Gastroesophageal sphincter (tissue), 4 donors: ENCODE measurements around the gene PAK2. TPM values are rescaled to one million over a fixed set of nuclear protein-coding genes. Genes with fewer than 3 reads are reported as not detected.
A peak's percentile ranks its signal among the peaks of the same experiment; 100 is the strongest.

Experiments used
- ATAC-seq: fragments of 150-250 bp; one replicate; pipeline ENCODE4 v1.9.1; 2016; ENCODE audit warnings: mild to moderate bottlenecking, moderate library complexity
- H3K27ac ChIP-seq, 4 donors: fragments of 200-600 bp; sonication (generic) in 3 of 4; 1 replicate in 3 of 4; 2 replicates in 1 of 4; pipeline ENCODE4 v1.5.1; 2016 to 2019
- H3K27me3 ChIP-seq: fragments of 200-600 bp; sonication (generic); one replicate; pipeline ENCODE4 v1.5.1; 2019
- H3K36me3 ChIP-seq, 2 donors: fragments of 200-600 bp; sonication (generic); one replicate each; pipeline ENCODE4 v1.5.1; 2019; ENCODE audit warnings: control low read depth in 1 of 2
- H3K4me1 ChIP-seq, 3 donors: fragments of 200-600 bp; sonication (generic); 1 replicate in 2 of 3; 2 replicates in 1 of 3; pipeline ENCODE4 v1.5.1; 2016 to 2019; ENCODE audit warnings: control low read depth in 2 of 3
- H3K4me3 ChIP-seq, 2 donors: fragments of 200-600 bp; sonication (generic); one replicate each; pipeline ENCODE4 v1.5.1; 2019; ENCODE audit warnings: mild to moderate bottlenecking in 1 of 2, moderate library complexity in 1 of 2
- H3K9me3 ChIP-seq, 3 donors: fragments of 200-600 bp; sonication (generic); one replicate each; pipeline ENCODE4 v1.5.1; 2017 to 2019; ENCODE audit warnings: control low read depth in 2 of 3
- CTCF ChIP-seq, 4 experiments: fragments of 200-600 bp in 2 of 4; fragments of 450-650 bp in 2 of 4; sonication (generic) in 1 of 4; IDR thresholded peaks; one replicate each; pipeline ENCODE4 v1.5.1; 2017 to 2019; ENCODE audit warnings: antibody characterized with exemption in 4 of 4, mild to moderate bottlenecking in 2 of 4, moderate library complexity in 2 of 4
- EP300 ChIP-seq: sonication (generic); formaldehyde crosslinking; IDR thresholded peaks from one replicate; pipeline ENCODE4 v1.6.1; 2017; ENCODE audit warnings: antibody characterized with exemption, mild to moderate bottlenecking
- POLR2A ChIP-seq, 2 donors: fragments of 450-650 bp; IDR thresholded peaks; one replicate each; pipeline ENCODE4 v1.6.1; 2017; ENCODE audit warnings: antibody characterized with exemption in 2 of 2, mild to moderate bottlenecking in 2 of 2, moderate library complexity in 1 of 2
- POLR2AphosphoS5 ChIP-seq: sonication (generic); formaldehyde crosslinking; IDR thresholded peaks from one replicate; pipeline ENCODE4 v1.6.1; 2017; ENCODE audit warnings: antibody characterized with exemption
- WGBS, 2 donors: methylation state at CpG; one replicate each; pipeline ENCODE4 v1.1.5; 2018; ENCODE audit warnings: low coverage in 1 of 2; 5-methylcytosine and 5-hydroxymethylcytosine counted together
- total RNA-seq, 4 donors: library from RNA; depleted of rRNA; stranded (reverse); fragments of >200 nt; gene quantifications; one replicate each; pipeline ENCODE4 v1.1.0, GENCODE V29; 2016

The PAK2 gene
- total RNA-seq, 4 donors from 2014 or later = 46.5 to 69.5 (median 61.8) TPM

- TF ChIP-seq POLR2A (IDR thresholded peaks at IDR 0.05) (no peak), POLR2AphosphoS5 (no peak), EP300 (no peak), CTCF (IDR thresholded peaks at IDR 0.05) (no peak)
- ATAC-seq = no peak
- Histone ChIP-seq H3K27ac (no peak overlapping the region), H3K4me3 (no peak overlapping the region), H3K36me3 (peaks cover 0 to 23% of the 10 kb centered on the region in 2 donors), H3K27me3 (no peaks in the 10 kb centered on the region), H3K4me1 (peaks cover 0 to 6% (median 0%) of the 10 kb centered on the region in 3 donors), H3K9me3 (no peaks in the 10 kb centered on the region)
- 73 to 85% methylated on average over 3 of the region's 3 CpGs for WGBS, 2 donors
Observed at GRCh38 chr3:196735751-196736150, 3.9 kb upstream of the PAK2 start.

- Histone ChIP-seq H3K4me3 (no peak overlapping the region), H3K27me3 (no peaks in the 10 kb centered on the region), H3K4me1 (peaks cover 0 to 14% (median 3%) of the 10 kb centered on the region in 3 donors), H3K36me3 (peaks cover 0 to 12% of the 10 kb centered on the region in 2 donors), H3K9me3 (no peaks in the 10 kb centered on the region), H3K27ac (no peak overlapping the region)
- no peak for ATAC-seq
- no peak for TF ChIP-seq POLR2AphosphoS5
- no peak for TF ChIP-seq EP300
- TF ChIP-seq POLR2A (IDR thresholded peaks at IDR 0.05) = no peak
- TF ChIP-seq CTCF (IDR thresholded peaks at IDR 0.05) = no peak
- WGBS, 2 donors = 95 to 100% methylated on average over 4 of the region's 4 CpGs
Observed at GRCh38 chr3:196736670-196737374, 2.8 kb upstream of the PAK2 start.

GRCh38 chr3:196737655-196738054 lies 2.0 kb upstream of the PAK2 start:
- Histone ChIP-seq H3K9me3 (no peaks in the 10 kb centered on the region), H3K27me3 (no peaks in the 10 kb centered on the region), H3K36me3 (peaks cover 0 to 11% of the 10 kb centered on the region in 2 donors), H3K4me1 (peaks cover 0 to 22% (median 6%) of the 10 kb centered on the region in 3 donors), H3K4me3 (no peak overlapping the region), H3K27ac (no peak overlapping the region)
- 95 to 98% methylated on average over 5 of the region's 6 CpGs for WGBS, 2 donors
- no peak for ATAC-seq
- no peak for TF ChIP-seq POLR2A (IDR thresholded peaks at IDR 0.05)
- no peak for TF ChIP-seq POLR2AphosphoS5
- no peak for TF ChIP-seq EP300
- TF ChIP-seq CTCF (IDR thresholded peaks at IDR 0.05) = no peak

GRCh38 chr3:196740481-196741248 lies 1.0 kb downstream of the PAK2 start:
- peak overlapping the region; percentile 81 to 84 for H3K4me3 ChIP-seq
- peak overlapping the region; percentile 91 to 97 (median 95) for H3K27ac ChIP-seq
- H3K9me3 ChIP-seq = no peaks in the 10 kb centered on the region
- no peaks in the 10 kb centered on the region for H3K27me3 ChIP-seq
- H3K36me3 ChIP-seq = no peaks in the 10 kb centered on the region
- TF ChIP-seq CTCF (IDR thresholded peaks at IDR 0.05) (no peak), POLR2AphosphoS5 (no peak), EP300 (no peak), POLR2A (IDR thresholded peaks at IDR 0.05) (no peak)
- H3K4me1 ChIP-seq = peaks cover 0 to 52% (median 6%) of the 10 kb centered on the region in 3 donors
- ATAC-seq = no peak
- WGBS, 2 donors = 0 to 1% methylated on average over 27 to 30 of the region's 30 CpGs
